Measurements from ENCODE around the gene ERICH3.
"Not testable (repeated sequence)": the region's sequence is repeated elsewhere in the genome, so short reads cannot be mapped to it uniquely, and the experiment has no call there.

GRCh38 chr1:74670866-74671265 lies 2.7 kb downstream of the ERICH3 start:
- not testable (repeated sequence) for TF ChIP-seq SP1 (IDR thresholded peaks at IDR 0.05); TARDBP (IDR thresholded peaks at IDR 0.05); BHLHE40 (IDR thresholded peaks at IDR 0.05; ENCODE audit: borderline replicate concordance); FOXM1 (IDR thresholded peaks at IDR 0.05; ENCODE audit: borderline replicate concordance); HDGF (IDR thresholded peaks at IDR 0.05; ENCODE audit: borderline replicate concordance)
